ENCODE results near the gene NMRK2. TPM values are rescaled to one million over a fixed set of nuclear protein-coding genes. Genes with fewer than 3 reads are reported as not detected.

NMRK2 gene
- total and polyA plus RNA-seq, 2 of the 13 experiments (the other 11 are each of a cell fraction or from before 2014, with no cell fraction given): not detected

GRCh38 chr19:3983936-3984583, 51.2 kb downstream of the NMRK2 start (continued):
- TF ChIP-seq NONO (IDR thresholded peaks at IDR 0.05) (no peak), NONO (CRISPR knock-in tag; conservative IDR thresholded peaks at IDR 0.05) (no peak), ZNF761 (CRISPR knock-in tag; conservative IDR thresholded peaks at IDR 0.05) (no peak), ZNF484 (CRISPR knock-in tag; IDR thresholded peaks at IDR 0.05; ENCODE audit: borderline replicate concordance, low read depth) (no peak), KDM3A (CRISPR knock-in tag; IDR thresholded peaks at IDR 0.05; ENCODE audit: low read depth) (no peak), ZNF703 (CRISPR knock-in tag; IDR thresholded peaks at IDR 0.05; ENCODE audit: borderline replicate concordance) (no peak), ZNF564 (CRISPR knock-in tag; IDR thresholded peaks at IDR 0.05) (no peak), PHF8 (CRISPR knock-in tag; IDR thresholded peaks at IDR 0.05) (0 out of 2 replicates have a peak, but pooled peaks have one; percentile 26), ZFP36L2 (CRISPR knock-in tag; IDR thresholded peaks at IDR 0.05) (no peak), ZNF337 (CRISPR knock-in tag; IDR thresholded peaks at IDR 0.05; ENCODE audit: borderline replicate concordance, low read depth) (no peak), RXRA (CRISPR knock-in tag; IDR thresholded peaks at IDR 0.05) (peak; percentile 30; the same call in 1 of the 2 replicates), PATZ1 (CRISPR knock-in tag; IDR thresholded peaks at IDR 0.05) (peak; percentile 22; the same call in 1 of the 2 replicates), SPEN (CRISPR knock-in tag; IDR thresholded peaks at IDR 0.05; ENCODE audit: low read depth) (peak; percentile 35; the same call in 1 of the 2 replicates), NAIF1 (CRISPR knock-in tag; IDR thresholded peaks at IDR 0.05; ENCODE audit: borderline replicate concordance) (0 out of 2 replicates have a peak, but pooled peaks have one; percentile 28), THRA (CRISPR knock-in tag; IDR thresholded peaks at IDR 0.05; ENCODE audit: borderline replicate concordance) (no peak), CENPBD1 (CRISPR knock-in tag; IDR thresholded peaks at IDR 0.05; ENCODE audit: borderline replicate concordance, low read depth) (no peak), KAT7 (CRISPR knock-in tag; IDR thresholded peaks at IDR 0.05; ENCODE audit: borderline replicate concordance) (0 out of 2 replicates have a peak, but pooled peaks have one; percentile 31), DMAP1 (CRISPR knock-in tag; IDR thresholded peaks at IDR 0.05) (no peak), PHF21A (CRISPR knock-in tag; IDR thresholded peaks at IDR 0.05) (no peak), ZNF773 (CRISPR knock-in tag; IDR thresholded peaks at IDR 0.05; ENCODE audit: borderline replicate concordance) (no peak), RFXAP (CRISPR knock-in tag; IDR thresholded peaks at IDR 0.05; ENCODE audit: borderline replicate concordance) (no peak), CHCHD3 (CRISPR knock-in tag; IDR thresholded peaks at IDR 0.05) (no peak), RELA (CRISPR knock-in tag; IDR thresholded peaks at IDR 0.05) (no peak), CREB1 (IDR thresholded peaks at IDR 0.05) (0 out of 2 replicates have a peak, but pooled peaks have one; percentile 21), CREB1 (CRISPR knock-in tag; IDR thresholded peaks at IDR 0.05) (no peak), MIER3 (CRISPR knock-in tag; IDR thresholded peaks at IDR 0.05; ENCODE audit: borderline replicate concordance) (no peak), ATF7-NPFF (CRISPR knock-in tag; IDR thresholded peaks at IDR 0.05; ENCODE audit: low read depth) (no peak), HMG20A (CRISPR knock-in tag; IDR thresholded peaks at IDR 0.05; ENCODE audit: borderline replicate concordance) (no peak)
- TF ChIP-seq, protein P1, sequence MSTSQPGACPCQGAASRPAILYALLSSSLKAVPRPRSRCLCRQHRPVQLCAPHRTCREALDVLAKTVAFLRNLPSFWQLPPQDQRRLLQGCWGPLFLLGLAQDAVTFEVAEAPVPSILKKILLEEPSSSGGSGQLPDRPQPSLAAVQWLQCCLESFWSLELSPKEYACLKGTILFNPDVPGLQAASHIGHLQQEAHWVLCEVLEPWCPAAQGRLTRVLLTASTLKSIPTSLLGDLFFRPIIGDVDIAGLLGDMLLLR (CRISPR knock-in tag; IDR thresholded peaks at IDR 0.05): peak; percentile 73; the same call in 1 of the 2 replicates
